Liver (tissue), 3 donors: ENCODE data around the gene ARHGEF16.

Experiments
- CTCF ChIP-seq: fragments of 150-350 bp; IDR thresholded peaks from 2 replicates; pipeline ENCODE4 v1.5.1; 2017; ENCODE audit warnings: improper control_type of control experiment, low read depth, low read length; ENCODE audit not compliant: missing input control
- JUND ChIP-seq, 2 donors: IDR thresholded peaks; 2 replicates each; pipeline ENCODE4 v1.6.1; 2016; ENCODE audit warnings: antibody characterized with exemption in 2 of 2
- YY1 ChIP-seq: IDR thresholded peaks from 2 replicates; pipeline ENCODE4 v1.6.1; 2016; ENCODE audit warnings: antibody characterized with exemption, mild to moderate bottlenecking
- ZBTB33 ChIP-seq: IDR thresholded peaks from 2 replicates; pipeline ENCODE4 v1.6.1; 2016; ENCODE audit warnings: antibody characterized with exemption
- donor health status: healthy.
- donor health status: healthy.

GRCh38 chr1:3518756-3519155 lies 64.3 kb downstream of the ARHGEF16 start:
- no peak for TF ChIP-seq CTCF
- no peak for TF ChIP-seq ZBTB33
- no peak for TF ChIP-seq JUND (IDR thresholded peaks at IDR 0.05)
- no peak for TF ChIP-seq YY1
